IMR-90 (cell line): ENCODE data around the gene ETFA. TPM values are rescaled to one million over a fixed set of nuclear protein-coding genes. Genes with fewer than 3 reads are reported as not detected.

Experiments
- ATAC-seq: fragments of 200-7000 bp; cut with Tn5 transposase; 2 replicates; pipeline ENCODE4 v1.9.1; 2020; ENCODE audit warnings: low read depth, mild to moderate bottlenecking, moderate library complexity
- BruUV-seq: library from RNA; stranded (reverse); fragments of 400-500 nt; replicated peaks from 2 replicates; lab custom pipeline; 2021; lab: Mats Ljungman, UMichigan
- CTCF ChIA-PET: fragments of 300-600 bp; formaldehyde crosslinking; extraction: SDS; loops from one replicate; lab custom pipeline; 2021; ENCODE audit warnings: antibody characterized with exemption; lab: Yijun Ruan, JAX
- POLR2A ChIA-PET: fragments of 300-600 bp; sonication (Branson Sonifier 250); formaldehyde crosslinking; loops from one replicate; lab custom pipeline; 2022; ENCODE audit warnings: antibody characterized with exemption; ENCODE audit not compliant: unreplicated experiment; lab: Charles Lee
- DNase-seq: peaks from one replicate; pipeline ENCODE4 v3.0.0; 2013
- H2AFZ ChIP-seq: replicated peaks from 2 replicates; pipeline ENCODE3; 2013; ENCODE audit warnings: low read length, mild to moderate bottlenecking; ENCODE audit not compliant: poor library complexity
- H2AK5ac ChIP-seq: 2 replicates; pipeline ENCODE4 v1.6.1; 2013; ENCODE audit warnings: low read depth, low read length, inconsistent platforms
- H2AK9ac ChIP-seq: replicated peaks from 2 replicates; pipeline ENCODE3; 2013; ENCODE audit warnings: mild to moderate bottlenecking, low read depth, low read length, moderate library complexity; ENCODE audit not compliant: poor library complexity
- H2BK120ac ChIP-seq: 2 replicates; pipeline ENCODE4 v1.6.1; 2013; ENCODE audit warnings: low read depth, low read length, inconsistent platforms
- H2BK15ac ChIP-seq: 3 replicates; pipeline ENCODE4 v1.6.1; 2013; ENCODE audit warnings: low read depth, low read length, inconsistent platforms
- H2BK20ac ChIP-seq: 2 replicates; pipeline ENCODE4 v1.6.1; 2013; ENCODE audit warnings: low read depth, mild to moderate bottlenecking, inconsistent platforms, low read length, moderate library complexity
- H2BK5ac ChIP-seq: 2 replicates; pipeline ENCODE4 v1.6.1; 2013; ENCODE audit warnings: mild to moderate bottlenecking, low read depth, low read length, inconsistent platforms; ENCODE audit not compliant: poor library complexity, severe bottlenecking
- H3K14ac ChIP-seq: replicated peaks from 2 replicates; pipeline ENCODE4 v1.6.1; 2013; ENCODE audit warnings: low read depth, low read length, inconsistent platforms
- H3K18ac ChIP-seq: 2 replicates; pipeline ENCODE4 v1.6.1; 2013; ENCODE audit warnings: low read depth, low read length, control low read depth
- H3K23ac ChIP-seq: 2 replicates; pipeline ENCODE4 v1.6.1; 2013; ENCODE audit warnings: low read depth, low read length, inconsistent platforms
- H3K27ac ChIP-seq: 2 replicates; pipeline ENCODE4 v1.5.1; 2013; ENCODE audit warnings: mild to moderate bottlenecking, control low read depth, low read length; ENCODE audit not compliant: insufficient read depth
- H3K27me3 ChIP-seq: 2 replicates; pipeline ENCODE4 v1.6.1; 2013; ENCODE audit warnings: low read length; ENCODE audit not compliant: control insufficient read depth, insufficient read depth
- H3K36me3 ChIP-seq: 2 replicates; pipeline ENCODE4 v1.6.1; 2013; ENCODE audit warnings: low read length, mixed read lengths; ENCODE audit not compliant: control insufficient read depth, insufficient read depth
- H3K4ac ChIP-seq: 2 replicates; pipeline ENCODE4 v1.6.1; 2013; ENCODE audit warnings: low read depth, low read length, inconsistent platforms
- H3K4me1 ChIP-seq: 2 replicates; pipeline ENCODE4 v1.6.1; 2013; ENCODE audit warnings: low read length, mixed read lengths; ENCODE audit not compliant: control insufficient read depth, insufficient read depth
- H3K4me2 ChIP-seq: 2 replicates; pipeline ENCODE4 v1.6.1; 2013; ENCODE audit warnings: low read depth, mild to moderate bottlenecking, control low read depth, low read length, moderate library complexity
- H3K4me3 ChIP-seq: 2 replicates; pipeline ENCODE4 v1.5.1; 2013; ENCODE audit warnings: low read depth, mild to moderate bottlenecking, control low read depth, low read length, moderate library complexity; ENCODE audit not compliant: insufficient read depth
- H3K56ac ChIP-seq: 2 replicates; pipeline ENCODE4 v1.6.1; 2013; ENCODE audit warnings: low read length, inconsistent platforms; ENCODE audit not compliant: insufficient read depth; ENCODE audit errors: extremely low read depth
- H3K79me1 ChIP-seq, 2 experiments: 2 replicates each; pipeline ENCODE4 v1.6.1; 2013; ENCODE audit warnings: low read length in 2 of 2, inconsistent platforms in 1 of 2, low read depth in 1 of 2
- H3K9ac ChIP-seq: 2 replicates; pipeline ENCODE4 v1.6.1; 2013; ENCODE audit warnings: low read depth, low read length, control low read depth
- H3K9me1 ChIP-seq: 2 replicates; pipeline ENCODE4 v1.6.1; 2013; ENCODE audit warnings: low read length, inconsistent platforms; ENCODE audit not compliant: insufficient read depth
- H3K9me3 ChIP-seq: 2 replicates; pipeline ENCODE4 v1.6.1; 2013; ENCODE audit warnings: low read length; ENCODE audit not compliant: control insufficient read depth, insufficient read depth
- H4K20me1 ChIP-seq: 2 replicates; pipeline ENCODE4 v1.6.1; 2013; ENCODE audit warnings: low read length, inconsistent platforms; ENCODE audit not compliant: insufficient read depth
- H4K5ac ChIP-seq: 2 replicates; pipeline ENCODE4 v1.6.1; 2013; ENCODE audit warnings: mild to moderate bottlenecking, low read depth, low read length, control low read depth
- H4K8ac ChIP-seq, 2 experiments: 2 replicates each; pipeline ENCODE4 v1.6.1; 2013; ENCODE audit warnings: low read depth in 2 of 2, low read length in 2 of 2, control low read depth in 1 of 2, inconsistent platforms in 1 of 2
- H4K91ac ChIP-seq: 2 replicates; pipeline ENCODE4 v1.6.1; 2013; ENCODE audit warnings: low read depth, low read length, inconsistent platforms; ENCODE audit not compliant: insufficient read depth
- BHLHE40 ChIP-seq: fragments of 150-350 bp; IDR thresholded peaks from 2 replicates; pipeline ENCODE4 v1.6.1; 2016; ENCODE audit warnings: mild to moderate bottlenecking, low read depth, low read length
- CEBPB ChIP-seq: IDR thresholded peaks from 2 replicates; pipeline ENCODE4 v1.6.1; 2012; ENCODE audit warnings: low read depth, low read length, improper control_type of control experiment
- CHD1 ChIP-seq: IDR thresholded peaks from 2 replicates; pipeline ENCODE4 v1.6.1; 2012; ENCODE audit warnings: low read depth, low read length, improper control_type of control experiment
- CTCF ChIP-seq: conservative IDR thresholded peaks from 2 replicates; pipeline ENCODE4 v1.5.1; 2012; ENCODE audit warnings: mild to moderate bottlenecking, low read depth, low read length, improper control_type of control experiment
- ELK1 ChIP-seq: fragments of 150-350 bp; IDR thresholded peaks from 2 replicates; pipeline ENCODE4 v1.6.1; 2016; ENCODE audit warnings: low read depth, mild to moderate bottlenecking, low read length, moderate library complexity, borderline replicate concordance
- FOS ChIP-seq: fragments of 150-350 bp; IDR thresholded peaks from 2 replicates; pipeline ENCODE4 v1.6.1; 2016; ENCODE audit warnings: low read depth, low read length
- MAFK ChIP-seq: IDR thresholded peaks from 2 replicates; pipeline ENCODE4 v1.6.1; 2012; ENCODE audit warnings: low read depth, low read length, improper control_type of control experiment
- MAZ ChIP-seq: IDR thresholded peaks from 2 replicates; pipeline ENCODE4 v1.6.1; 2012; ENCODE audit warnings: low read depth, mild to moderate bottlenecking, low read length, improper control_type of control experiment, moderate library complexity, borderline replicate concordance
- MXI1 ChIP-seq: IDR thresholded peaks from 2 replicates; pipeline ENCODE4 v1.6.1; 2012; ENCODE audit warnings: low read depth, mild to moderate bottlenecking, low read length, moderate library complexity, borderline replicate concordance
- NFE2L2 ChIP-seq: fragments of 150-350 bp; IDR thresholded peaks from 2 replicates; pipeline ENCODE4 v1.6.1; 2016; ENCODE audit warnings: low read depth, mild to moderate bottlenecking, low read length
- POLR2A ChIP-seq: IDR thresholded peaks from 2 replicates; pipeline ENCODE4 v1.6.1; 2012; ENCODE audit warnings: mild to moderate bottlenecking, low read depth, low read length
- RAD21 ChIP-seq: IDR thresholded peaks from 2 replicates; pipeline ENCODE4 v1.6.1; 2012; ENCODE audit warnings: low read length, improper control_type of control experiment
- RCOR1 ChIP-seq: IDR thresholded peaks from 2 replicates; pipeline ENCODE4 v1.6.1; 2012; ENCODE audit warnings: mild to moderate bottlenecking, low read length, improper control_type of control experiment; ENCODE audit not compliant: insufficient replicate concordance
- RFX5 ChIP-seq: IDR thresholded peaks from 2 replicates; pipeline ENCODE4 v1.8.0; 2012; ENCODE audit warnings: low read depth, mild to moderate bottlenecking, low read length, moderate library complexity
- SMC3 ChIP-seq: fragments of 150-350 bp; IDR thresholded peaks from 2 replicates; pipeline ENCODE4 v1.6.1; 2016; ENCODE audit warnings: low read depth, mild to moderate bottlenecking, antibody characterized with exemption, low read length, moderate library complexity
- WGBS, 2 experiments: methylation state at CpG; one replicate each; pipeline versions ENCODE4 v1.1.5 to v1.1.7; 2013; ENCODE audit warnings: missing lambda C conversion rate in 2 of 2; ENCODE audit not compliant: insufficient read length in 1 of 2; ENCODE audit errors: extremely low coverage in 2 of 2; 5-methylcytosine and 5-hydroxymethylcytosine counted together
- dilution Hi-C: fragments of 300-500 bp; cut with HindIII; formaldehyde crosslinking; loops from one replicate; pipeline ENCODE4 v1.14.3; 2018; ENCODE audit warnings: low sequenced_read_pairs; ENCODE audit not compliant: unreplicated experiment
- in situ Hi-C: fragments of 300-500 bp; cut with MboI; formaldehyde crosslinking; loops from 3 replicates; pipeline ENCODE4 v1.14.3; 2019; ENCODE audit warnings: low sequenced_read_pairs, inconsistent platforms, mixed read lengths
- intact Hi-C: fragments of 100-400 bp; cut with micrococcal nuclease; formaldehyde crosslinking; loops from 2 replicates; pipeline ENCODE4 v1.10.0; 2022
- polyA plus RNA-seq, 3 experiments: library from polyadenylated mRNA; depleted of rRNA; stranded (reverse); fragments of >200 nt; gene quantifications; 2 replicates each; pipeline ENCODE4 v1.2.3, GENCODE V29; 2012; ENCODE audit warnings: low replicate concordance in 1 of 3
- total RNA-seq: library from RNA; depleted of rRNA; stranded (reverse); fragments of >200 nt; gene quantifications from 2 replicates; pipeline ENCODE4 v1.2.3, GENCODE V29; 2012
- TF ChIP-seq, protein P1 (sequence below): fragments of 150-350 bp; IDR thresholded peaks from 2 replicates; pipeline ENCODE4 v1.6.1; 2017; ENCODE audit warnings: mild to moderate bottlenecking, antibody characterized with exemption, low read length, low read depth

Gene ETFA
- total and polyA plus RNA-seq, 2 of the 4 experiments (the other 2 are of a cell fraction): 115 to 172 TPM

GRCh38 chr15:76200083-76200465, 111.2 kb downstream of the ETFA start:
- H2BK20ac ChIP-seq: no peak overlapping the region
- no peak overlapping the region for H3K4me2 ChIP-seq
- no peak overlapping the region for H2BK120ac ChIP-seq
- no peaks in the 10 kb centered on the region for H3K9me3 ChIP-seq
- no peaks in the 10 kb centered on the region for H3K27me3 ChIP-seq
- in situ Hi-C loops: no loop called here
- H3K56ac ChIP-seq: no peak overlapping the region
- BruUV-seq: no TSS peak
- 100% methylated on average over 2 of the region's 6 CpGs; no CpG with 5 or more reads in 1 of the 2 experiments for WGBS, 2 experiments
- TF ChIP-seq, protein P1, sequence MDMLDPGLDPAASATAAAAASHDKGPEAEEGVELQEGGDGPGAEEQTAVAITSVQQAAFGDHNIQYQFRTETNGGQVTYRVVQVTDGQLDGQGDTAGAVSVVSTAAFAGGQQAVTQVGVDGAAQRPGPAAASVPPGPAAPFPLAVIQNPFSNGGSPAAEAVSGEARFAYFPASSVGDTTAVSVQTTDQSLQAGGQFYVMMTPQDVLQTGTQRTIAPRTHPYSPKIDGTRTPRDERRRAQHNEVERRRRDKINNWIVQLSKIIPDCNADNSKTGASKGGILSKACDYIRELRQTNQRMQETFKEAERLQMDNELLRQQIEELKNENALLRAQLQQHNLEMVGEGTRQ: no peak
- TF ChIP-seq CTCF: no peak
- TF ChIP-seq MXI1: no peak
- no peak for TF ChIP-seq MAFK
- TF ChIP-seq BHLHE40: no peak
- TF ChIP-seq RAD21: no peak
- TF ChIP-seq RCOR1: no peak
- no peak for TF ChIP-seq CHD1
- TF ChIP-seq FOS: no peak
- TF ChIP-seq MAZ: no peak
- TF ChIP-seq POLR2A: no peak
- no peak for TF ChIP-seq NFE2L2
- TF ChIP-seq CEBPB: no peak
- no peak for TF ChIP-seq SMC3
- TF ChIP-seq ELK1: no peak
- no peak for TF ChIP-seq RFX5
- no peak overlapping the region for H2BK15ac ChIP-seq
- no peak overlapping the region for H3K4me3 ChIP-seq
- POLR2A ChIA-PET: no interaction called here
- no peak overlapping the region for H3K4ac ChIP-seq
- no peak overlapping the region for H4K5ac ChIP-seq
- CTCF ChIA-PET: interaction anchor here (0.5 kb wide), 1 partner anchor 112 kb away, joined by 3 read pairs; no protein-coding TSS in a partner anchor
- peaks cover 10% of the 10 kb centered on the region for H4K20me1 ChIP-seq
- no peak overlapping the region for H2BK5ac ChIP-seq
- H3K9me1 ChIP-seq: peaks cover 29% of the 10 kb centered on the region
- H3K36me3 ChIP-seq: no peaks in the 10 kb centered on the region
- no peak overlapping the region for H3K18ac ChIP-seq
- no peak overlapping the region for H2AK5ac ChIP-seq
- ATAC-seq (no peak), DNase-seq (no peak)
- H3K79me1 ChIP-seq: 0 out of 4 replicates have a peak, but pooled peaks cover 0 to 4% of the 10 kb centered on the region in 2 experiments
- no peak overlapping the region for H3K27ac ChIP-seq
- H3K9ac ChIP-seq: no peak overlapping the region
- no peak overlapping the region for H4K91ac ChIP-seq
- dilution Hi-C loops: no loop called here
- H4K8ac ChIP-seq: no peak overlapping the region
- H2AFZ ChIP-seq: no peak overlapping the region
- H3K23ac ChIP-seq: no peak overlapping the region
- intact Hi-C loops: no loop called here
- no peak overlapping the region for H2AK9ac ChIP-seq
- H3K14ac ChIP-seq: no peak overlapping the region
- peaks cover 25% of the 10 kb centered on the region for H3K4me1 ChIP-seq
